ENCODE measurements around the gene PRPF40B.
A peak's percentile ranks its signal among the peaks of the same experiment; 100 is the strongest.

Gene PRPF40B

GRCh38 chr12:49661746-49662145, 38.4 kb downstream of the PRPF40B start:
- DNase-seq: no peak

GRCh38 chr12:49662998-49663843, 39.9 kb downstream of the PRPF40B start:
- peak; percentile 92 for DNase-seq

- DNase-seq: no peak
Measured at GRCh38 chr12:49664167-49664566, 40.8 kb downstream of the PRPF40B start.

- no peak for DNase-seq
Measured at GRCh38 chr12:49664591-49665239, 41.4 kb downstream of the PRPF40B start.

GRCh38 chr12:49665384-49665783, 42.0 kb downstream of the PRPF40B start:
- peak; percentile 62 for DNase-seq

- no peak for DNase-seq
Measured at GRCh38 chr12:49666176-49666575, 42.8 kb downstream of the PRPF40B start.

GRCh38 chr12:49667325-49668090, 44.1 kb downstream of the PRPF40B start:
- peak; percentile 60 for DNase-seq

- no peak for DNase-seq
Measured at GRCh38 chr12:49669796-49670195, 46.4 kb downstream of the PRPF40B start.

- no peak for DNase-seq
Measured at GRCh38 chr12:49671031-49671765, 47.8 kb downstream of the PRPF40B start.

- no peak for DNase-seq
Measured at GRCh38 chr12:49672301-49673217, 49.2 kb downstream of the PRPF40B start.

- DNase-seq: peak; percentile 94
Measured at GRCh38 chr12:49673446-49674317, 50.3 kb downstream of the PRPF40B start.

- DNase-seq: peak; percentile 57
Measured at GRCh38 chr12:49674318-49674981, 51.1 kb downstream of the PRPF40B start.

- DNase-seq: no peak
Measured at GRCh38 chr12:49675137-49675536, 51.8 kb downstream of the PRPF40B start.

- no peak for DNase-seq
Measured at GRCh38 chr12:49678711-49679110, 55.4 kb downstream of the PRPF40B start.

GRCh38 chr12:49680075-49680474, 56.7 kb downstream of the PRPF40B start:
- DNase-seq: no peak

- no peak for DNase-seq
Measured at GRCh38 chr12:49683599-49684309, 60.4 kb downstream of the PRPF40B start.

- no peak for DNase-seq
Measured at GRCh38 chr12:49684310-49684854, 61.0 kb downstream of the PRPF40B start.

GRCh38 chr12:49687941-49688340, 64.6 kb downstream of the PRPF40B start:
- no peak for DNase-seq

GRCh38 chr12:49689237-49689636, 65.9 kb downstream of the PRPF40B start:
- no peak for DNase-seq

Measured in fibroblast of upper back skin (primary cell).